SU-DHL-6 (cell line): Measurements from ENCODE around the gene RAB3C.

Experiments
- EZH2phosphoT487 ChIP-seq: fragments of 200-600 bp; sonication (generic), shearing (Covaris generic); conservative IDR thresholded peaks from 2 replicates; pipeline ENCODE4 v1.6.1; 2018; ENCODE audit warnings: mild to moderate bottlenecking, antibody characterized with exemption, low read length, moderate library complexity, mixed read lengths
- TF ChIP-seq, protein P1 (sequence below): fragments of 200-600 bp; sonication (generic); IDR thresholded peaks from one replicate; pipeline ENCODE4 v1.5.1; 2017; ENCODE audit warnings: antibody characterized with exemption, mild to moderate bottlenecking, low read length, moderate library complexity; ENCODE audit not compliant: insufficient read depth, poor library complexity, severe bottlenecking

DNA sequence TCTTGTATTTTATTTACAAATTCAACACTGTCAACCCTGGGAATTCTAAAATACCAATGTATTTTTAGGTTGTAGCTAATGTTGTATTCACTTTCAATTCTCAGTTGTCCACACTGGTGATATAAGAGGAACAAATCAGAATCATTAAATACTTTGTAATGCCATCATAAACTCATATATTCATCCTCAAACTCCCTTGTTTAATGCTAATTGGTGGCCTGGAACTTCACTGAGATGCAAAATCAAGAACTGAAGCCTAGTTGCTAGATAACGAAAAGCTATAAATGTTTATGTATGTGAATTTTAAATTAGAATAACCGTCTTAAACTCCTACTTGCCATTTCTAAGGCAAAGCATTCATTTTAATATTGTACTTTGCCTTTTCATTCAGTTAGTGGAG is 274.7 kb downstream of the RAB3C start:
- TF ChIP-seq, protein P1, sequence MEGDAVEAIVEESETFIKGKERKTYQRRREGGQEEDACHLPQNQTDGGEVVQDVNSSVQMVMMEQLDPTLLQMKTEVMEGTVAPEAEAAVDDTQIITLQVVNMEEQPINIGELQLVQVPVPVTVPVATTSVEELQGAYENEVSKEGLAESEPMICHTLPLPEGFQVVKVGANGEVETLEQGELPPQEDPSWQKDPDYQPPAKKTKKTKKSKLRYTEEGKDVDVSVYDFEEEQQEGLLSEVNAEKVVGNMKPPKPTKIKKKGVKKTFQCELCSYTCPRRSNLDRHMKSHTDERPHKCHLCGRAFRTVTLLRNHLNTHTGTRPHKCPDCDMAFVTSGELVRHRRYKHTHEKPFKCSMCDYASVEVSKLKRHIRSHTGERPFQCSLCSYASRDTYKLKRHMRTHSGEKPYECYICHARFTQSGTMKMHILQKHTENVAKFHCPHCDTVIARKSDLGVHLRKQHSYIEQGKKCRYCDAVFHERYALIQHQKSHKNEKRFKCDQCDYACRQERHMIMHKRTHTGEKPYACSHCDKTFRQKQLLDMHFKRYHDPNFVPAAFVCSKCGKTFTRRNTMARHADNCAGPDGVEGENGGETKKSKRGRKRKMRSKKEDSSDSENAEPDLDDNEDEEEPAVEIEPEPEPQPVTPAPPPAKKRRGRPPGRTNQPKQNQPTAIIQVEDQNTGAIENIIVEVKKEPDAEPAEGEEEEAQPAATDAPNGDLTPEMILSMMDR: no peak
- no peak for TF ChIP-seq EZH2phosphoT487
